ENCODE results near the gene PTCRA. TPM values are rescaled to one million over a fixed set of nuclear protein-coding genes. Genes with fewer than 3 reads are reported as not detected.

Gene PTCRA, protein sequence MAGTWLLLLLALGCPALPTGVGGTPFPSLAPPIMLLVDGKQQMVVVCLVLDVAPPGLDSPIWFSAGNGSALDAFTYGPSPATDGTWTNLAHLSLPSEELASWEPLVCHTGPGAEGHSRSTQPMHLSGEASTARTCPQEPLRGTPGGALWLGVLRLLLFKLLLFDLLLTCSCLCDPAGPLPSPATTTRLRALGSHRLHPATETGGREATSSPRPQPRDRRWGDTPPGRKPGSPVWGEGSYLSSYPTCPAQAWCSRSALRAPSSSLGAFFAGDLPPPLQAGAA
- total RNA-seq (not detected), polyA plus RNA-seq (not detected)
- long read RNA-seq, donor 1, result 0 reads
- long read RNA-seq, donor 2, result 0 reads
- long read RNA-seq, donor 3, result 0 reads
- long read RNA-seq, donor 4, result 0 reads
- long read RNA-seq, donor 5, result 0 reads
- long read RNA-seq, donor 6, result 0 reads
- long read RNA-seq, donor 7, result 0 reads
- long read RNA-seq, donor 8, result 0 reads
- long read RNA-seq, donor 9, result 0 reads
- long read RNA-seq, donor 10, result 0 reads

DNA sequence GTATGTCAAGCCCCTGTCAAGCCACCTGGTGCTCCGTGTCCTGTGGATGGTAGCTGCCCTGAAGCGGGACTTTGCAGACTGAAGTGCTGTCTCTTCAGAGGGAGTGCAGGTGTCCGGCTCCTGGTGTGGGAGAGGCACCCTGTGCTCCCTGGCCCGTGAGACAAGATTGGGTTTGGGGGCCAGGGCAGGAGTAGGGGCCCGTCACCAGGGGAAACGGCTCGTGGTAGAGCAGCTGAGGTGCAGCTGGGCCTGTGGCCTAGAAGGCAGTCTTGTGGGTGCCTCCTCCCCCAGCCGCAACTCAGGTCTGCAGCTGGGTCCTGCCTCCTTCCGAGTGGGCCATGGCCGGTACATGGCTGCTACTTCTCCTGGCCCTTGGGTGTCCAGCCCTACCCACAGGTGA lies at the start of gene PTCRA:
TSS of gene PTCRA (plus strand) at position 322 of the 400 bp plus-strand sequence. CDS start at position 339, 17 bp downstream.
- no peaks in the 10 kb centered on the region for H3K9me3 ChIP-seq
- H3K27ac ChIP-seq, result no peak within 1 kb of the TSS
- 61 to 89% (median 79%) methylated on average over 7 to 10 of the region's 10 CpGs for WGBS, 5 donors
- TF ChIP-seq POLR2A (IDR thresholded peaks at IDR 0.05) (no peak), EP300 (IDR thresholded peaks at IDR 0.05) (no peak), POLR2AphosphoS5 (IDR thresholded peaks at IDR 0.05) (no peak)
- TF ChIP-seq, protein P1, sequence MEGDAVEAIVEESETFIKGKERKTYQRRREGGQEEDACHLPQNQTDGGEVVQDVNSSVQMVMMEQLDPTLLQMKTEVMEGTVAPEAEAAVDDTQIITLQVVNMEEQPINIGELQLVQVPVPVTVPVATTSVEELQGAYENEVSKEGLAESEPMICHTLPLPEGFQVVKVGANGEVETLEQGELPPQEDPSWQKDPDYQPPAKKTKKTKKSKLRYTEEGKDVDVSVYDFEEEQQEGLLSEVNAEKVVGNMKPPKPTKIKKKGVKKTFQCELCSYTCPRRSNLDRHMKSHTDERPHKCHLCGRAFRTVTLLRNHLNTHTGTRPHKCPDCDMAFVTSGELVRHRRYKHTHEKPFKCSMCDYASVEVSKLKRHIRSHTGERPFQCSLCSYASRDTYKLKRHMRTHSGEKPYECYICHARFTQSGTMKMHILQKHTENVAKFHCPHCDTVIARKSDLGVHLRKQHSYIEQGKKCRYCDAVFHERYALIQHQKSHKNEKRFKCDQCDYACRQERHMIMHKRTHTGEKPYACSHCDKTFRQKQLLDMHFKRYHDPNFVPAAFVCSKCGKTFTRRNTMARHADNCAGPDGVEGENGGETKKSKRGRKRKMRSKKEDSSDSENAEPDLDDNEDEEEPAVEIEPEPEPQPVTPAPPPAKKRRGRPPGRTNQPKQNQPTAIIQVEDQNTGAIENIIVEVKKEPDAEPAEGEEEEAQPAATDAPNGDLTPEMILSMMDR (IDR thresholded peaks at IDR 0.05), result no peak
- DNase-seq, result no peak
- no peak within 1 kb of the TSS for H3K4me3 ChIP-seq
- peaks cover 6 to 10% (median 10%) of the 10 kb centered on the region in 4 donors for H3K4me1 ChIP-seq
- no peaks in the 10 kb centered on the region for H3K36me3 ChIP-seq
- peaks cover 0 to 23% (median 8%) of the 10 kb centered on the region in 3 donors for H3K27me3 ChIP-seq
- intact Hi-C loops (cut with DNase I; ENCODE audit: low total_unique reads), result no loop called here

DNA sequence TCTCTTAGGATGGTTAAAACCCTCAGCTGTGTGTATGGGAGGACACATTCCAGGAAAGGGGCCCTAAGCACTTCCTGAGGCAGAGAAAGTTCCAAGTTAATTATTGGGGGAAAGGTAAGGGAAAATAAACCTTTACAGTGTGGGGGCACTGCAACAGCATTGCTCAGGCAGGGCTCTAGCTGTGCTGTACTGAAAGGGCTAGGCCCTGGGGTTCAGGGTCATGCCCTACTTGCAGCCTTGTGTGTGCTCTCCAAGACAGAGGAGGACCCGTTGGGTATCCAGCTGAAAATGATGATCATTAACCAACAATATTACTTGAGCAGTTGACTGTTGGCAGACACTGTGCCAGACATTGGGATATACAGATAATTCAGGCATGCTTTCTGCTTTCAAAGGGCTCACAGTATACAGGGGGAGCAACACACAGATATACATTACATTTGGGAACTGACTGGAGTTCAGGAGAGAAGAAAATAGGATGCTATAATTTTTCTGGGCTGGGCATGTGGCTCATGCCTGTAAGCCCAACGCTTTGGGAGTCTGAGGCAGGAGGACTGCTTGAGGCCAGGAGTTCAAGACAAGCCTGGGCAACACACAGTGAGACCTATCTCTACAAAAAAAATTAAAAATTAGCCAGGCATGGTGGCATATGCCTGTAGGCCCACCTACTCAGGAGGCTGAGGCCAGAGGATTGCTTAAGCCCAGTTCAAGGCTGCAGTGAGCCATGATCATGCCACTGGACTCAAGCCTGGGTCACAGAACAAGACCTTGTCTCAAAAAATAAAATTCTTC lies 45.5 kb upstream of the PTCRA start:
- no peak for DNase-seq
- intact Hi-C loops (cut with DNase I; ENCODE audit: low total_unique reads), result no loop called here

DNA sequence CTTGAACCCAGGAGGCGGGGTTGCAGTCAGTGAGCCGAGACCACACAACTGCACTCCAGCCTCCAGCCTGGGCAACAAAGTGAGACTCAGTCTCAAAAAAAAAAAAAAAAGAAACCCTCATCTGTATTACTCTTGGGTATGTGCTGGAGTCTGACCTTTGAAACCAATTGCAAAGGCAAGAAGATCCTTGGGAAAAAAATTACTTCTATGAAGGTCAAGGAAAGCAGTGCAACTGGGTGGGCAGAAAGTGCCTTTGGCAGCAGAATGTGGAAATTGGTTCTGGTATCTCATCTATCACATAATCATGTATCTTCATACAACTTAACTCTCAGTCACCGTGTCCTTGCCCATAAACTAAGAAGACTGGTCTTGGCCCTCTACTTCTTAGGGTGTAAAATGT lies 44.1 kb upstream of the PTCRA start:
- intact Hi-C loops (cut with DNase I; ENCODE audit: low total_unique reads), result no loop called here
- H3K4me1 ChIP-seq, result peaks cover 0 to 1% (median under 1%) of the 10 kb centered on the region in 4 donors

More for the DNA sequence above, 45.5 kb upstream of the PTCRA start:
- no peak overlapping the region for H3K27ac ChIP-seq
- no peaks in the 10 kb centered on the region for H3K4me1 ChIP-seq
- H3K36me3 ChIP-seq, result peaks cover 16 to 53% (median 42%) of the 10 kb centered on the region in 4 donors
- H3K27me3 ChIP-seq, result no peaks in the 10 kb centered on the region
- WGBS, 5 donors, result 65 to 82% (median 76%) methylated on average over 2 of the region's 2 CpGs
- TF ChIP-seq POLR2A (IDR thresholded peaks at IDR 0.05) (no peak), EP300 (IDR thresholded peaks at IDR 0.05) (no peak), POLR2AphosphoS5 (IDR thresholded peaks at IDR 0.05) (no peak)
- TF ChIP-seq, protein P1 (IDR thresholded peaks at IDR 0.05), result no peak
- no peak overlapping the region for H3K4me3 ChIP-seq
- no peaks in the 10 kb centered on the region for H3K9me3 ChIP-seq

More for the DNA sequence above, 44.1 kb upstream of the PTCRA start:
- WGBS, 5 donors, result 74 to 86% (median 84%) methylated on average over 3 of the region's 3 CpGs
- Histone ChIP-seq H3K9me3 (no peaks in the 10 kb centered on the region), H3K27ac (no peak overlapping the region), H3K36me3 (peaks cover 9 to 39% (median 28%) of the 10 kb centered on the region in 4 donors), H3K27me3 (no peaks in the 10 kb centered on the region), H3K4me3 (no peak overlapping the region)
- no peak for DNase-seq
- TF ChIP-seq POLR2A (IDR thresholded peaks at IDR 0.05), result no peak
- no peak for TF ChIP-seq EP300 (IDR thresholded peaks at IDR 0.05)
- no peak for TF ChIP-seq POLR2AphosphoS5 (IDR thresholded peaks at IDR 0.05)
- TF ChIP-seq, protein P1 (IDR thresholded peaks at IDR 0.05), result no peak

Measured in stomach (tissue), 19 donors.